CD4-positive, alpha-beta T cell treated with Interleukin-17A for 1 hour (primary cell): ENCODE results near the gene HTD2.

Source experiments
- DNase-seq: peaks from one replicate; pipeline ENCODE4 v3.0.0-alpha.2; 2020

The HTD2 gene

GRCh38 chr3:58293516-58293915 is 12.8 kb upstream of the HTD2 start:
- no peak for DNase-seq

GRCh38 chr3:58296269-58296668 is 10.1 kb upstream of the HTD2 start:
- no peak for DNase-seq

GRCh38 chr3:58296843-58297242 is 9.5 kb upstream of the HTD2 start:
- no peak for DNase-seq

GRCh38 chr3:58298190-58298589 is 8.1 kb upstream of the HTD2 start:
- DNase-seq, result no peak

GRCh38 chr3:58299075-58299474 is 7.2 kb upstream of the HTD2 start:
- DNase-seq, result no peak

GRCh38 chr3:58299839-58300516 is 6.3 kb upstream of the HTD2 start:
- peak; percentile 19 for DNase-seq

GRCh38 chr3:58307639-58308215 is 1.4 kb downstream of the HTD2 start:
- peak; percentile 79 for DNase-seq

GRCh38 chr3:58308728-58309127 is 2.4 kb downstream of the HTD2 start:
- no peak for DNase-seq

- DNase-seq, result no peak
These were observed 11.5 kb downstream of the HTD2 start for GRCh38 chr3:58317811-58318210.

GRCh38 chr3:58321791-58322190 is 15.5 kb downstream of the HTD2 start:
- no peak for DNase-seq

- DNase-seq, result no peak
These were observed 16.5 kb downstream of the HTD2 start for GRCh38 chr3:58322793-58323192.

GRCh38 chr3:58323529-58324390 is 17.4 kb downstream of the HTD2 start:
- no peak for DNase-seq

GRCh38 chr3:58324391-58325390 is 18.4 kb downstream of the HTD2 start:
- peak; percentile 11 for DNase-seq

GRCh38 chr3:58325525-58325992 is 19.2 kb downstream of the HTD2 start:
- DNase-seq, result no peak

GRCh38 chr3:58326267-58326900 is 20.1 kb downstream of the HTD2 start:
- no peak for DNase-seq

GRCh38 chr3:58329150-58329921 is 23.0 kb downstream of the HTD2 start:
- no peak for DNase-seq

GRCh38 chr3:58329922-58330413 is 23.6 kb downstream of the HTD2 start:
- no peak for DNase-seq

- no peak for DNase-seq
These were observed 25.4 kb downstream of the HTD2 start for GRCh38 chr3:58331593-58332152.

GRCh38 chr3:58332575-58333188 is 26.4 kb downstream of the HTD2 start, which contains the start of gene PXK:
TSS of gene PXK (plus strand) at chr3:58332892. CDS start at chr3:58332989, 97 bp downstream.
- peak; percentile 81 for DNase-seq
